HFF-Myc (cell line): Measurements from ENCODE around the gene CELSR3.

Experiments
- DNase-seq: peaks from one replicate; pipeline ENCODE4 v3.0.0-alpha.2; 2011; ENCODE audit warnings: low read depth; ENCODE audit errors: extremely low read depth
- H3K4me3 ChIP-seq: replicated peaks from 2 replicates; pipeline ENCODE4 v1.5.1; 2011; ENCODE audit warnings: low read depth, mild to moderate bottlenecking, control low read depth, low read length
- TF ChIP-seq, protein P1 (sequence below): IDR thresholded peaks from 2 replicates; pipeline ENCODE4 v1.5.1; 2012; ENCODE audit warnings: mild to moderate bottlenecking, low read depth, low read length, control low read depth; ENCODE audit errors: missing control alignments

Gene CELSR3

DNA sequence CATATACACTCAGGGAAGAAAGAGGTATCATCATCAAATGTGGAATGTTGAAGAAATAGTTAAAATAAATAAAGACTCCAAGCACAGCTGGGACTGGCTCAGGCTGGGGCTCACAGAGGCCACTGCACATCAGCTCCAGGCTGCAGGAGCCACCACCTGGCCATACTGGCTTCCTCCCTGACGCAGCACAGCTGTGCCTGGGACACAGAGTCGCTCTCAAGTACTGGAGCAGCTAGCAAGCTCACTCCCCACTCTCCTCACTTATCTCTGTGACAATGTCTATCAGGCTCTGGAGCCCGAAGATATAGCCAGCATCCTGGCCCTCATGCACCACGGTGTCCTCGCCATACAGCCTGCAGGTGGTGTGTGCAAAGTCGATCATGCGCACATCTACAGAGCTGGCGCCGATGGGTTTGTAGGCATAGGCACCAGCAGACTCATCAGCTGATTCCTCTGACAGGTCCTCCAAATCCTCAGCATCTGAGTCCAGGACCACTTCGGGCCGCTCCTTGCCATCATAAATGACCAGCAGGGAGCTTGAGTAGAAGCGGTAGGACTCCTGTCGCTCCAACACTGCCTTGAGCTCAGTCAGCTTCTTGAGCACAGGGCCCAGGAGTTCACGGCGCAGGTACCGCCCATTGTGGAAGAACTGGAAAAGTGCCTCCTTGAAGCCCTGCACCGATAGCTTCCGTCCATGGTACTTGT lies 25.5 kb upstream of the CELSR3 start:
- no peak overlapping the region for H3K4me3 ChIP-seq
- TF ChIP-seq, protein P1, sequence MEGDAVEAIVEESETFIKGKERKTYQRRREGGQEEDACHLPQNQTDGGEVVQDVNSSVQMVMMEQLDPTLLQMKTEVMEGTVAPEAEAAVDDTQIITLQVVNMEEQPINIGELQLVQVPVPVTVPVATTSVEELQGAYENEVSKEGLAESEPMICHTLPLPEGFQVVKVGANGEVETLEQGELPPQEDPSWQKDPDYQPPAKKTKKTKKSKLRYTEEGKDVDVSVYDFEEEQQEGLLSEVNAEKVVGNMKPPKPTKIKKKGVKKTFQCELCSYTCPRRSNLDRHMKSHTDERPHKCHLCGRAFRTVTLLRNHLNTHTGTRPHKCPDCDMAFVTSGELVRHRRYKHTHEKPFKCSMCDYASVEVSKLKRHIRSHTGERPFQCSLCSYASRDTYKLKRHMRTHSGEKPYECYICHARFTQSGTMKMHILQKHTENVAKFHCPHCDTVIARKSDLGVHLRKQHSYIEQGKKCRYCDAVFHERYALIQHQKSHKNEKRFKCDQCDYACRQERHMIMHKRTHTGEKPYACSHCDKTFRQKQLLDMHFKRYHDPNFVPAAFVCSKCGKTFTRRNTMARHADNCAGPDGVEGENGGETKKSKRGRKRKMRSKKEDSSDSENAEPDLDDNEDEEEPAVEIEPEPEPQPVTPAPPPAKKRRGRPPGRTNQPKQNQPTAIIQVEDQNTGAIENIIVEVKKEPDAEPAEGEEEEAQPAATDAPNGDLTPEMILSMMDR: no peak
- DNase-seq: no peak

DNA sequence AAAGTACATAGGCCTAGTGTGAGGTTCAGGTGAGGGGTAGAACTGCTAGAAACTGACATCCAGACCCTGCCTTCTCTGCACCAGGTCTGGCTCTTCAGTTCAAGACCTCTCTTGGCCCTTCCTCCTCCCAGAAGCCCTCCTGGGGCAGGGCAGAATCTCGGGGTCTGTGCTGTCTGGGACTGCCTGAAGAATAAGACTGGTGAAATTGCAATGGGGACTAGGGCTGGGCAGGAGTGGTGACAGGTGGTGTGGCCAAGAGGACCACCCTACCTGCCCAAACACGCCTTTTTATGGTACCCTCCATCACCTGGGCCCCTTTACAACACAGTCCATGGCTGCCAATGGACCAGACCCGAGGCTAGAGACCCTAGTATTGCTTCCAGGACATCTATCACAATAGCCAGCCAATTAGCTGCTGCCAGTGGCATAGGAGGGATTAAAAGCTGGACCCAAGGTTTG lies 24.6 kb upstream of the CELSR3 start:
- TF ChIP-seq, protein P1: no peak
- H3K4me3 ChIP-seq: no peak overlapping the region
- DNase-seq: no peak

DNA sequence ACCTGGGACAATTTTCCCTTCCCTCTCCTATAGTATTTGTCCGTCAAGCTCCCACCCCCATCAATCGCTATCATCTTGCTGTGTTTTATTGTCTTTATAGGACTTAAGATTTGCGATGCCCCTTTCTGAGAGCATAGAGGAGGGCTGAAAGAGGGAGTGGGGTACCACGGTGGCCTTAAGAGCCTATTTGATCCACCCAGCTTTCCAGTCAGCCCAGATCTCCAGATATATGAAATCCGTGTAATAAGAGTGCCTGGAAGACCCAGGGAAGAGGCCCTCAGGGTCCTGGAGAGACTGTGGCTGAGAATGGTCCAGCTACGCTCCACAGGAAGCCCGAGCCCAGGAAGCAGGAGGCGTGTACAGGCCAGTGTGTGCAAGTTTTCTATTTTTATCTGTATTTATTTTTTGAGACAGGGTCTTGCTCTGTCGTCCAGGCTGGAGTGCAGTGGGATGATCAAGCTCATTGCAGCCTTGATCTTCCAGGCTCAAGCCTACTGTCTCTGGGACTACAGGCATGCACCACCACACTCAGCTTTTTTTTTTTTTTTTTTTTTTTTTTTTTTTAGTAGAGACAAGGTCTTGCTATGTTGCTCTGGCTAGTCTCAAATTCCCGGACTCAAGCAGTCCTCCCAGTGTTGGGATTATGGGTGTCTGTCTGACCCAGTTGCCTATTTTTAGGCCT lies 24.0 kb upstream of the CELSR3 start:
- no peak for DNase-seq
- H3K4me3 ChIP-seq: peak overlapping the region; percentile 83; the same call in 1 of the 2 replicates
- TF ChIP-seq, protein P1: no peak

DNA sequence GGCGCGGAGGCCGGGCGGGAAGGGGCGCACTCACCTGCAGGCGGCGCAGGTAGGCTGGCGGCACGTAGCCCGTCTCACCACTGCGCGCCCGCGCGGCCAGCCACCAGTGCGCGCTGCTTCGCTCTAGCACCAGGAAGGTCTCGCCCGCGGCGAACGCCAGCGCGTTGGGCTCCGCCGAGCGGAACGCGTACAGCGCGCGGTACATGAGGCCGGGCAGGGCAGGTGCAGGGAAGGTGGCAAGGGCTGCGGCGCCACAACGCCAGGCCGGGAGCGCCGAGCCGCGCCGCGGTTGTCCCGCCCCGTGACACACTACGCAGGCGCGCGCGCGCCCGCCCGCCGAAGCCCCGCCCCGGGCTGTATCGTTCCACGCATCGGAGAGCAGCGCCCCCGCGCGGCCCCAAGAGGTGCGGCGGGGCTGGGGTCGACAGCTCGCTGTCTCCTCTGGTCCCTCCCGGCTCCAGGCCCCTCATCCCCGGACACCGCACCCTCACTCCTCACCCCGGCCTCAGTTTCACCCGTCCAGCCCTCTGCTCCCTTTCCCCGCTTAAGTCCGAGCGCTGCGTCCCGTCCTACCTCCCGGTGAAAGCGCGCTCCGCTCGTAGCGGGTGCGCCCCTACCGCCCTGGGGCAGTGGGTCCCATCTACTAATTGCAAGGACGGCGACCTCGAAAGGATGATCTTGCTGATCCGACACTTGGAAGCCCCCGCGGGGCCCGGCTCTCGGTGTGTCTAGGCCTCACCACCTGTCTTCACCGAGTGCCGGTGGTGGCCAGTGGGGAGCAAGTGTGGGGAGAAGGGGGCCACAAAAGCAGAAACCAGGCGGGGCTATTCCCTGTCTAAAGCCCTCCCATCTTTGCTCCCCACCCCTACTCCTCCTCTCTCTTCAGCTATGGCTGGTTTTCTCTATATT lies 23.2 kb upstream of the CELSR3 start, which contains the start of gene NCKIPSD:
NCKIPSD (minus strand) TSS at position 313 of the 909 bp plus-strand sequence; CDS start at position 205, 108 bp downstream.
- H3K4me3 ChIP-seq: peak within 1 kb of the TSS; percentile 83
- DNase-seq: no peak
- TF ChIP-seq, protein P1: peak; percentile 72

DNA sequence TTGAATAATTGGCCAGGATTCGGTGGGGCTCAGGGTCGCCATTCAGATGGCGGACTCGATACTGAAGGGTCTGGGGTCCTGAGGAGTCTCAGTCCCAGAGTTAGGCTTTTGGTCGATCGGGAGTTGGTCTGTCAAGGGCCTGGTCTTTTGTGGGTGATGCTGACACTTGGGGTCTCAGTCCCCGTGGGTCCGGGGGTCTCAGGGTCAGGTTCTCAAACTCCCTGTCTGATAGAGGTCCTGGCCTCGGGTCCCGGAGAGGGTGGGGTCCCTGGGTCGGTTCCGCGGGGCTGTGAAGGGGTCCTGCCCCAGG lies 22.6 kb upstream of the CELSR3 start:
- no peak for DNase-seq
- TF ChIP-seq, protein P1: peak; percentile 2
- peak overlapping the region; percentile 83 for H3K4me3 ChIP-seq

DNA sequence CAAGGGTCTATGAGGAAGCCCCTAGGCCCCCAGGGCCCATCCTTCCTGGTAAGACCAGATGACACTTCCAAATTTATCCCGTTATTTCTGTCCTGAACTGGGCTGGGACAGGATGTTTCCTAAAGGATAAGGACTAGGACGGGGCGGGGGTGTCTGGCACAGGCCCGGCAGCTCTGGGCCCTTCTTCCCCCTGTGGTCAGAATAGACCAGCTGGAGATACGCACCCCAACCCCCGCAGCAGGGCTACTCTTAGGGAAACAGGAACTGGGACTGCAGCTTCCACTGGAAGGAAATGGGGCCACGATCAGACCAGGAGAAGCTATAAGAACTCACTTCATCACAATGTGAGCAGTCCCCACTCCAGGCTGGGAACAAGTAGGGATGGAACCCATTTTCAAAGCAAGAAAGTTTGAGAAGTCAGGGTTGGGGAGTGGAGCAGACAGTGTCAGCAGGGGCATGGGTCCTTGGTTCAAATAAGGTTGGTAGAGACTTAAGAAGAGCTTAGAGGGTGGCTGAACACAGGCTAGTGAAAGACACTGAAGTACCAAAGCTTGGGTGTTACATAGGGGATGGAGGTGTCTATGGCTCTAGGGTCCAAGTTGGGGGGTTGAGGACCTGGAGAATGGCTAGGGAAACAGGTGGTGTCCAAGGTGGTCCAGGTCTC lies 21.9 kb upstream of the CELSR3 start:
- TF ChIP-seq, protein P1: no peak
- DNase-seq: no peak

More for the DNA sequence above, 21.9 kb upstream of the CELSR3 start:
- H3K4me3 ChIP-seq: peak overlapping the region; percentile 83
